D341Med (cell line): ENCODE measurements around the gene KIAA0825.
A peak's percentile ranks its signal among the peaks of the same experiment; 100 is the strongest.

Experiments
- DNase-seq: peaks from one replicate; pipeline ENCODE4 v3.0.0; 2012; ENCODE audit warnings: low spot score

Gene KIAA0825

GRCh38 chr5:94243612-94244011, 374.8 kb downstream of the KIAA0825 start:
- no peak for DNase-seq

GRCh38 chr5:94240993-94241651, 377.3 kb downstream of the KIAA0825 start:
- no peak for DNase-seq

- DNase-seq: peak; percentile 45
These were observed 377.8 kb downstream of the KIAA0825 start for GRCh38 chr5:94240596-94240992.

GRCh38 chr5:94240134-94240533, 378.3 kb downstream of the KIAA0825 start:
- DNase-seq: no peak

GRCh38 chr5:94239266-94239665, 379.1 kb downstream of the KIAA0825 start:
- no peak for DNase-seq

- no peak for DNase-seq
These were observed 383.4 kb downstream of the KIAA0825 start for GRCh38 chr5:94234987-94235386.

- no peak for DNase-seq
These were observed 389.6 kb downstream of the KIAA0825 start for GRCh38 chr5:94228791-94229190.

GRCh38 chr5:94223235-94223634, 395.2 kb downstream of the KIAA0825 start:
- no peak for DNase-seq

- DNase-seq: no peak
These were observed 400.0 kb downstream of the KIAA0825 start for GRCh38 chr5:94218374-94218773.

- DNase-seq: no peak
These were observed 400.7 kb downstream of the KIAA0825 start for GRCh38 chr5:94217745-94218144.

GRCh38 chr5:94217216-94217615, 401.2 kb downstream of the KIAA0825 start:
- no peak for DNase-seq

GRCh38 chr5:94212476-94212875, 405.9 kb downstream of the KIAA0825 start:
- DNase-seq: no peak

GRCh38 chr5:94209774-94210355, 408.5 kb downstream of the KIAA0825 start:
- no peak for DNase-seq

GRCh38 chr5:94209272-94209671, 409.1 kb downstream of the KIAA0825 start:
- DNase-seq: no peak

GRCh38 chr5:94199566-94199965, 418.8 kb downstream of the KIAA0825 start:
- DNase-seq: no peak

GRCh38 chr5:94197970-94198369, 420.4 kb downstream of the KIAA0825 start:
- no peak for DNase-seq

- no peak for DNase-seq
These were observed 421.5 kb downstream of the KIAA0825 start for GRCh38 chr5:94196953-94197352.

- no peak for DNase-seq
These were observed 425.6 kb downstream of the KIAA0825 start for GRCh38 chr5:94192658-94193391.

- no peak for DNase-seq
These were observed 426.8 kb downstream of the KIAA0825 start for GRCh38 chr5:94191604-94192003.

GRCh38 chr5:94188725-94189124, 429.7 kb downstream of the KIAA0825 start:
- DNase-seq: no peak

- no peak for DNase-seq
These were observed 433.5 kb downstream of the KIAA0825 start for GRCh38 chr5:94184870-94185269.

- DNase-seq: no peak
These were observed 436.5 kb downstream of the KIAA0825 start for GRCh38 chr5:94181895-94182294.

GRCh38 chr5:94180761-94181160, 437.6 kb downstream of the KIAA0825 start:
- no peak for DNase-seq
